ENCODE results near the gene IGSF21. TPM values are rescaled to one million over a fixed set of nuclear protein-coding genes. Genes with fewer than 3 reads are reported as not detected.

Gene IGSF21
- total RNA-seq, 6 experiments from 2014 or later = not detected

DNA sequence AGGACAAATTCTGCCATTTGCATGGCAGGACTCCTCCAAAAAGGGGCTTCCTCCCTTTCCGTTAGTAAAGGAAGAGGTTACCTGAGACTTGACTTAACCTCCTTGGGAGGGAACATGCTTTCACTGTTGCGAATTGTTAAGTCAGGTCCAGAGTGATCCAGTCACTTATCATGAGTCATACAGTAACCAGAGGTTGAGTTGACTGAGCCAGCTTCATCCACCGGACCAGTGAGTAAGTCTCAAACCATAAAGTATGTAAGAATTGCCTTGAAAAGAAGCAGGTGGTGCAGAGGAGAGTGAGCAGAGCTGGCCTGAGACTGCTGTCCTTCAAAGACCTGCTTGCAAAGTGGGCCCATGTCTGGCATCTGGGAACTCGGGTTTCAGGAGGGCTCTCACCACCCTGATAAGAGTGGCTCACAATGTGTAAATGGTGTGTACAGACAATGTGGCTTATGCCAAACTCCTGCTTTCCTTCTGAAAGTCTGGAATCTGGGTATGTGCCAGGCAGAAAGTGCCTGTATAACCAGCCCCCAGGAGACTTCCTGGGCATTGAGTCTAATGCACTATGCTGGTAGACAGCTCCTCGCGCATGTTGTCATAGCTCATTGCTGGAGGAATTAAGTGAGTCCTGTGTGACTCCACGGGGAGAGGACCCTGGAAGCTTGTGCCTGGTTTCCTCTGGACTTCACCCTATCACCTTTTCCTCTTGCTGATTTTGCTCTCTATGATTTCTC lies 288.8 kb downstream of the IGSF21 start:
- Mint-ChIP-seq H3K27ac (no peak overlapping the region), H3K4me1 (ENCODE audit: low read depth) (no peaks in the 10 kb centered on the region), H3K9me3 (peaks cover 68% of the 10 kb centered on the region), H3K27me3 (ENCODE audit: insufficient read depth) (no peaks in the 10 kb centered on the region; the same call in none of the 2 replicates), H3K36me3 (ENCODE audit: low read depth) (no peaks in the 10 kb centered on the region; the same call in 1 of the 2 replicates), H3K4me3 (no peak overlapping the region)
- DNase-seq = peak; percentile 5
- TF ChIP-seq, protein P1, sequence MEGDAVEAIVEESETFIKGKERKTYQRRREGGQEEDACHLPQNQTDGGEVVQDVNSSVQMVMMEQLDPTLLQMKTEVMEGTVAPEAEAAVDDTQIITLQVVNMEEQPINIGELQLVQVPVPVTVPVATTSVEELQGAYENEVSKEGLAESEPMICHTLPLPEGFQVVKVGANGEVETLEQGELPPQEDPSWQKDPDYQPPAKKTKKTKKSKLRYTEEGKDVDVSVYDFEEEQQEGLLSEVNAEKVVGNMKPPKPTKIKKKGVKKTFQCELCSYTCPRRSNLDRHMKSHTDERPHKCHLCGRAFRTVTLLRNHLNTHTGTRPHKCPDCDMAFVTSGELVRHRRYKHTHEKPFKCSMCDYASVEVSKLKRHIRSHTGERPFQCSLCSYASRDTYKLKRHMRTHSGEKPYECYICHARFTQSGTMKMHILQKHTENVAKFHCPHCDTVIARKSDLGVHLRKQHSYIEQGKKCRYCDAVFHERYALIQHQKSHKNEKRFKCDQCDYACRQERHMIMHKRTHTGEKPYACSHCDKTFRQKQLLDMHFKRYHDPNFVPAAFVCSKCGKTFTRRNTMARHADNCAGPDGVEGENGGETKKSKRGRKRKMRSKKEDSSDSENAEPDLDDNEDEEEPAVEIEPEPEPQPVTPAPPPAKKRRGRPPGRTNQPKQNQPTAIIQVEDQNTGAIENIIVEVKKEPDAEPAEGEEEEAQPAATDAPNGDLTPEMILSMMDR (IDR thresholded peaks at IDR 0.05) = no peak

DNA sequence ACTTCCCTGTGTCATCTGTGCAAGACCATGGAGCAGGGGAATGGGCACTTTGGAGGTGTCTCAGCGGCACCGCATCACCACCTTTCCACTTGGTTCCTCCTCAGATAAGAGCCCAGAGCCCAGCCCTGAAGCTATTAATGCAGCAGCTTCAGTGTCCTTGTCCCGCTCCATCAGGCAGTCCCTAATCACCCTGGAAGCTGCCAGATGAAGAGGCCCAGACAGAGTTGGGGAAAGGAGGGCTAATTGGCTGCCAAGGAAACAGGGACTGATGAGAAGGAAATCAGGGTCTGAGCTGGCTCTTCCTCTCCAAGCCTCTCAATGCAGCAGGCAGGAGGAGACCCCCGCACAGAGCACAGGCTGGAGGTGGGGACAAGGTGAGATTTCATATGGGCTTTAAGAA lies 290.0 kb downstream of the IGSF21 start:
- H3K27me3 Mint-ChIP-seq (ENCODE audit: insufficient read depth) = no peaks in the 10 kb centered on the region; the same call in none of the 2 replicates
- H3K4me3 Mint-ChIP-seq = no peak overlapping the region
- no peaks in the 10 kb centered on the region; the same call in 1 of the 2 replicates for H3K36me3 Mint-ChIP-seq (ENCODE audit: low read depth)
- H3K4me1 Mint-ChIP-seq (ENCODE audit: low read depth) = no peaks in the 10 kb centered on the region
- DNase-seq = no peak
- TF ChIP-seq, protein P1 (IDR thresholded peaks at IDR 0.05) = no peak
- peaks cover 68% of the 10 kb centered on the region for H3K9me3 Mint-ChIP-seq
- no peak overlapping the region for H3K27ac Mint-ChIP-seq

- H3K4me3 Mint-ChIP-seq = no peak overlapping the region
- peaks cover 59% of the 10 kb centered on the region for H3K9me3 Mint-ChIP-seq
- TF ChIP-seq, protein P1 (IDR thresholded peaks at IDR 0.05) = no peak
- no peaks in the 10 kb centered on the region for H3K4me1 Mint-ChIP-seq (ENCODE audit: low read depth)
- no peak for DNase-seq
- H3K27me3 Mint-ChIP-seq (ENCODE audit: insufficient read depth) = no peaks in the 10 kb centered on the region; the same call in none of the 2 replicates
- no peaks in the 10 kb centered on the region; the same call in 1 of the 2 replicates for H3K36me3 Mint-ChIP-seq (ENCODE audit: low read depth)
- H3K27ac Mint-ChIP-seq = no peak overlapping the region
These were observed 291.4 kb downstream of the IGSF21 start for GRCh38 chr1:18398791-18399530.

- Mint-ChIP-seq H3K27ac (no peak overlapping the region), H3K27me3 (ENCODE audit: insufficient read depth) (no peaks in the 10 kb centered on the region; the same call in 1 of the 2 replicates), H3K4me1 (ENCODE audit: low read depth) (no peaks in the 10 kb centered on the region), H3K4me3 (no peak overlapping the region), H3K9me3 (peaks cover 62% of the 10 kb centered on the region), H3K36me3 (ENCODE audit: low read depth) (no peaks in the 10 kb centered on the region; the same call in 1 of the 2 replicates)
- TF ChIP-seq, protein P1 (IDR thresholded peaks at IDR 0.05) = no peak
- no peak for DNase-seq
These were observed 292.9 kb downstream of the IGSF21 start for GRCh38 chr1:18400347-18401102.

DNA sequence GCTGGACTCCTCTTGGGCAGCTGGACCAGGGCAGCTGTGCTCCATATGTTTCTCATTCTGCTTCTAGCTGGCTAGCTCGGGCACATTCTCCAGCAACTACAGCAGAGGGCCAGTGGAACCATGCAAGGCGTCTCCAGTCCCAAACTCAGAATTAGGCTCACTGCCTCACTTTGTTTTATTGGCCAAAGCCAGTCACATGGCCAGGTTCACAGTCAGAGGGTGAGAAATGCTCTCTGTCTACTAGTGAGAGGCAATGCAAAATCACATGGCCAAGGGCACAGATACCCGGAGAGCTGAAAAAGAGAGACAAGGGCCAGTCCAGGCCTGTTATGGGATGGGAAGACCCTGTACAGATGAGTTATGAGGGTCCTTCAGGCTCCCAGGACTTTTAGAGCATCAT lies 294.3 kb downstream of the IGSF21 start:
- H3K27ac Mint-ChIP-seq = no peak overlapping the region
- H3K9me3 Mint-ChIP-seq = peaks cover 58% of the 10 kb centered on the region
- H3K27me3 Mint-ChIP-seq (ENCODE audit: insufficient read depth) = no peaks in the 10 kb centered on the region; the same call in 1 of the 2 replicates
- H3K36me3 Mint-ChIP-seq (ENCODE audit: low read depth) = no peaks in the 10 kb centered on the region; the same call in 1 of the 2 replicates
- no peaks in the 10 kb centered on the region for H3K4me1 Mint-ChIP-seq (ENCODE audit: low read depth)
- no peak overlapping the region for H3K4me3 Mint-ChIP-seq
- DNase-seq = no peak
- TF ChIP-seq, protein P1 (IDR thresholded peaks at IDR 0.05) = no peak
